GM23338 (cell line): Measurements from ENCODE around the gene NUDT16L1. TPM values are rescaled to one million over a fixed set of nuclear protein-coding genes. Genes with fewer than 3 reads are reported as not detected.

Experiments used
- ATAC-seq: fragments of 200-7000 bp; cut with Tn5 transposase; 3 replicates; pipeline ENCODE4 v1.9.1; 2020
- DNase-seq: peaks from one replicate; pipeline ENCODE4 v3.0.0-alpha.2; 2015; ENCODE audit warnings: low spot score
- H2AFZ ChIP-seq: fragments of 200-600 bp; sonication (generic); 2 replicates; pipeline ENCODE4 v1.8.0; 2016; ENCODE audit warnings: antibody characterized with exemption, mild to moderate bottlenecking, moderate library complexity
- H3F3A ChIP-seq: fragments of 200-600 bp; sonication (generic); replicated peaks from 2 replicates; pipeline ENCODE4 v1.8.0; 2017; ENCODE audit warnings: antibody characterized with exemption, mixed run types, low read depth
- H3K27ac ChIP-seq: fragments of 200-600 bp; sonication (generic); 2 replicates; pipeline ENCODE4 v1.6.1; 2016; ENCODE audit warnings: low read depth
- H3K27me3 ChIP-seq: fragments of 200-600 bp; sonication (generic); 2 replicates; pipeline ENCODE4 v1.8.0; 2016; ENCODE audit warnings: mild to moderate bottlenecking, mixed run types, moderate library complexity; ENCODE audit not compliant: insufficient read depth
- H3K36me3 ChIP-seq: fragments of 200-600 bp; sonication (generic); 2 replicates; pipeline ENCODE4 v1.8.0; 2016; ENCODE audit warnings: mild to moderate bottlenecking; ENCODE audit not compliant: insufficient read depth
- H3K4me1 ChIP-seq: fragments of 200-600 bp; sonication (generic); 2 replicates; pipeline ENCODE4 v1.8.0; 2016; ENCODE audit warnings: mild to moderate bottlenecking, moderate library complexity; ENCODE audit not compliant: insufficient read depth
- H3K4me2 ChIP-seq: fragments of 200-600 bp; sonication (generic); 2 replicates; pipeline ENCODE4 v1.7.1; 2017; ENCODE audit warnings: mixed run types
- H3K4me3 ChIP-seq: fragments of 200-600 bp; sonication (generic); 2 replicates; pipeline ENCODE4 v1.6.1; 2016; ENCODE audit warnings: mixed run types
- H3K79me2 ChIP-seq: fragments of 200-600 bp; sonication (generic); replicated peaks from 2 replicates; pipeline ENCODE4 v1.8.0; 2017; ENCODE audit warnings: mild to moderate bottlenecking; ENCODE audit not compliant: insufficient read depth
- H3K9me2 ChIP-seq: fragments of 200-600 bp; sonication (generic); 2 replicates; pipeline ENCODE4 v1.8.0; 2017; ENCODE audit not compliant: insufficient read depth
- H4K20me1 ChIP-seq: fragments of 200-600 bp; sonication (generic); replicated peaks from 2 replicates; pipeline ENCODE4 v1.8.0; 2017; ENCODE audit warnings: mild to moderate bottlenecking; ENCODE audit not compliant: insufficient read depth
- H3K27ac Mint-ChIP-seq: 2 replicates; pipeline ENCODE4 v1.8.0; 2020; ENCODE audit warnings: inconsistent platforms, mild to moderate bottlenecking, moderate library complexity, mixed read lengths
- H3K27me3 Mint-ChIP-seq: 3 replicates; pipeline ENCODE4 v1.8.0; 2022; ENCODE audit warnings: low read depth, mild to moderate bottlenecking, moderate library complexity, mixed read lengths, inconsistent platforms; ENCODE audit not compliant: insufficient read depth, poor library complexity
- H3K36me3 Mint-ChIP-seq: 3 replicates; pipeline ENCODE4 v1.8.0; 2021; ENCODE audit warnings: low read depth, mild to moderate bottlenecking, inconsistent platforms, moderate library complexity, mixed read lengths
- H3K4me1 Mint-ChIP-seq: 3 replicates; pipeline ENCODE4 v1.8.0; 2020; ENCODE audit warnings: mild to moderate bottlenecking, inconsistent platforms, mixed read lengths
- H3K4me3 Mint-ChIP-seq: 3 replicates; pipeline ENCODE4 v1.8.0; 2021; ENCODE audit warnings: moderate library complexity, mild to moderate bottlenecking, inconsistent platforms, mixed read lengths
- H3K9me3 Mint-ChIP-seq: 3 replicates; pipeline ENCODE4 v1.8.0; 2020; ENCODE audit warnings: moderate library complexity, mild to moderate bottlenecking, inconsistent platforms, mixed read lengths
- CREB1 ChIP-seq: fragments of 250-450 bp; sonication (Bioruptor Pico); IDR thresholded peaks from 2 replicates; pipeline ENCODE4 v1.5.0; 2020; ENCODE audit warnings: low read depth, mild to moderate bottlenecking, moderate library complexity
- EZH2 ChIP-seq: fragments of 200-600 bp; sonication (generic); IDR thresholded peaks from one replicate; pipeline ENCODE4 v1.8.0; 2017; ENCODE audit warnings: antibody characterized with exemption, mild to moderate bottlenecking, low read depth; ENCODE audit not compliant: unreplicated experiment
- EZH2phosphoT487 ChIP-seq: fragments of 200-600 bp; sonication (generic); IDR thresholded peaks from one replicate; pipeline ENCODE4 v1.8.1; 2018; ENCODE audit warnings: antibody characterized with exemption; ENCODE audit not compliant: unreplicated experiment
- JUNB ChIP-seq: IDR thresholded peaks from one replicate; pipeline ENCODE4 v1.6.1; 2016; ENCODE audit warnings: antibody characterized with exemption; ENCODE audit not compliant: unreplicated experiment
- STAT1 ChIP-seq: IDR thresholded peaks from one replicate; pipeline ENCODE4 v1.6.1; 2016; ENCODE audit warnings: antibody characterized with exemption; ENCODE audit not compliant: unreplicated experiment
- ZNF331 ChIP-seq: fragments of 250-450 bp; sonication (Bioruptor Pico); IDR thresholded peaks from 2 replicates; pipeline ENCODE4 v1.5.0; 2020; ENCODE audit warnings: low read depth, mild to moderate bottlenecking, moderate library complexity
- polyA plus RNA-seq: library from polyadenylated mRNA; unstranded; fragments of >200 nt; fragmentation: Nextera tagmentation; extraction: Ambion mirVana; gene quantifications from 2 replicates; pipeline ENCODE4 v1.2.1, GENCODE V29; 2016
- total RNA-seq: library from RNA; depleted of rRNA; stranded (reverse); fragments of >200 nt; shearing (Covaris generic); gene quantifications from 2 replicates; pipeline ENCODE4 v1.2.3, GENCODE V29; 2014
- TF ChIP-seq, protein P1 (sequence below): IDR thresholded peaks from 2 replicates; pipeline ENCODE4 v1.6.1; 2016; ENCODE audit warnings: antibody characterized with exemption
- TF ChIP-seq, protein P2 (sequence below): IDR thresholded peaks from one replicate; pipeline ENCODE4 v1.6.1; 2018; ENCODE audit warnings: antibody characterized with exemption; ENCODE audit not compliant: unreplicated experiment
- TF ChIP-seq, protein P3 (sequence below): fragments of 250-450 bp; sonication (Bioruptor Pico); IDR thresholded peaks from 2 replicates; pipeline ENCODE4 v1.5.0; 2020; ENCODE audit warnings: mild to moderate bottlenecking, moderate library complexity

Gene NUDT16L1
- total and polyA plus RNA-seq, 2 experiments from 2014 or later: 37.1 to 80.4 TPM

DNA sequence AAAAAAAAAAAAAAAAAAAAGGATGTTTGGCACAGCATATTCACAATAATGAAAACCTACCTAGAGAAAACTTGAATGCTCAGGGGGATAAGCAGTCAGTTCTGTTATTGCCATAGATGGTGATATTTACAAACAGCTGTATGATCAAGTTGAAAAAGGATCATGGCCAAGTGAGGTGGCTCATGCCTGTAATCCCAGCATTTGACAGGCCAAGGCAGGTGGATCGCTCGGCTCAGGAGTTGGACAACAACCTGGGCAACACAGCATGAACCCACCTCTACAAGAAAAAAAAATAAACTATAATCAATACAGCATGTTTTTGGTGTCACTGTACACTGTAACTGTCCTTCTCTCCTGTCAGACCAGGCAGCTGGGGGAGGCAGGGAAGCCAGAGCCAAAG, 21.6 kb downstream of the NUDT16L1 start (continued):
- TF ChIP-seq, protein P1, sequence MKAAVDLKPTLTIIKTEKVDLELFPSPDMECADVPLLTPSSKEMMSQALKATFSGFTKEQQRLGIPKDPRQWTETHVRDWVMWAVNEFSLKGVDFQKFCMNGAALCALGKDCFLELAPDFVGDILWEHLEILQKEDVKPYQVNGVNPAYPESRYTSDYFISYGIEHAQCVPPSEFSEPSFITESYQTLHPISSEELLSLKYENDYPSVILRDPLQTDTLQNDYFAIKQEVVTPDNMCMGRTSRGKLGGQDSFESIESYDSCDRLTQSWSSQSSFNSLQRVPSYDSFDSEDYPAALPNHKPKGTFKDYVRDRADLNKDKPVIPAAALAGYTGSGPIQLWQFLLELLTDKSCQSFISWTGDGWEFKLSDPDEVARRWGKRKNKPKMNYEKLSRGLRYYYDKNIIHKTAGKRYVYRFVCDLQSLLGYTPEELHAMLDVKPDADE: no peak
- TF ChIP-seq, protein P2, sequence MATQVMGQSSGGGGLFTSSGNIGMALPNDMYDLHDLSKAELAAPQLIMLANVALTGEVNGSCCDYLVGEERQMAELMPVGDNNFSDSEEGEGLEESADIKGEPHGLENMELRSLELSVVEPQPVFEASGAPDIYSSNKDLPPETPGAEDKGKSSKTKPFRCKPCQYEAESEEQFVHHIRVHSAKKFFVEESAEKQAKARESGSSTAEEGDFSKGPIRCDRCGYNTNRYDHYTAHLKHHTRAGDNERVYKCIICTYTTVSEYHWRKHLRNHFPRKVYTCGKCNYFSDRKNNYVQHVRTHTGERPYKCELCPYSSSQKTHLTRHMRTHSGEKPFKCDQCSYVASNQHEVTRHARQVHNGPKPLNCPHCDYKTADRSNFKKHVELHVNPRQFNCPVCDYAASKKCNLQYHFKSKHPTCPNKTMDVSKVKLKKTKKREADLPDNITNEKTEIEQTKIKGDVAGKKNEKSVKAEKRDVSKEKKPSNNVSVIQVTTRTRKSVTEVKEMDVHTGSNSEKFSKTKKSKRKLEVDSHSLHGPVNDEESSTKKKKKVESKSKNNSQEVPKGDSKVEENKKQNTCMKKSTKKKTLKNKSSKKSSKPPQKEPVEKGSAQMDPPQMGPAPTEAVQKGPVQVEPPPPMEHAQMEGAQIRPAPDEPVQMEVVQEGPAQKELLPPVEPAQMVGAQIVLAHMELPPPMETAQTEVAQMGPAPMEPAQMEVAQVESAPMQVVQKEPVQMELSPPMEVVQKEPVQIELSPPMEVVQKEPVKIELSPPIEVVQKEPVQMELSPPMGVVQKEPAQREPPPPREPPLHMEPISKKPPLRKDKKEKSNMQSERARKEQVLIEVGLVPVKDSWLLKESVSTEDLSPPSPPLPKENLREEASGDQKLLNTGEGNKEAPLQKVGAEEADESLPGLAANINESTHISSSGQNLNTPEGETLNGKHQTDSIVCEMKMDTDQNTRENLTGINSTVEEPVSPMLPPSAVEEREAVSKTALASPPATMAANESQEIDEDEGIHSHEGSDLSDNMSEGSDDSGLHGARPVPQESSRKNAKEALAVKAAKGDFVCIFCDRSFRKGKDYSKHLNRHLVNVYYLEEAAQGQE: no peak
- no peak for TF ChIP-seq STAT1
- TF ChIP-seq ZNF331: no peak

DNA sequence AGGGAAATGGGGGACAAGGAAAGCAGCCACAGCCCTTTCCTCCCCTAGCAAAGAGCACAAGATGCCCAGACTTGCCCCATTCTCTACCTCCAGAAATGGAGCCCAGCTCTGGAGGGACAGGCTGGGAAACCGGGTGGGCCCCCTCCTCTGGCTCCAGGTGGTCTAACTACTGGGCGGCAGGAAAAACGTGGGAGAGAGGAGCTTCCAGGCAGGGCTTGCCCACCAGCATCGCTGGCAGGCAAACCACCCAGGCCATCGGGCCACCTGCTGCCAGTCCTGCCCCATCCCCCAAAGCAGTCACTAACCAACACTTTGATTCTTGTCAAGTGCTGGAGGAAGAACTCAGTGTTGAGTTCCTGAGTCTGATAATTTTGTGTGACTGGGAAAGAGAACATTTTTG, 25.1 kb downstream of the NUDT16L1 start:
- Histone ChIP-seq H3K27me3 (no peaks in the 10 kb centered on the region), H2AFZ (no peak overlapping the region), H3K36me3 (no peaks in the 10 kb centered on the region; the same call in 1 of the 2 replicates), H4K20me1 (no peaks in the 10 kb centered on the region), H3K4me1 (peaks cover 26% of the 10 kb centered on the region), H3K9me2 (no peaks in the 10 kb centered on the region), H3K79me2 (peaks cover 5% of the 10 kb centered on the region), H3K4me2 (peak overlapping the region; percentile 58), H3K27ac (peak overlapping the region; percentile 87), H3F3A (peaks cover 9% of the 10 kb centered on the region), H3K4me3 (no peak overlapping the region)
- peaks cover 36% of the 10 kb centered on the region for H3K4me1 Mint-ChIP-seq
- peak overlapping the region; percentile 87 for H3K27ac Mint-ChIP-seq
- peaks cover 35% of the 10 kb centered on the region; the same call in 2 of the 3 replicates for H3K36me3 Mint-ChIP-seq
- H3K27me3 Mint-ChIP-seq: peaks cover 6% of the 10 kb centered on the region
- H3K9me3 Mint-ChIP-seq: no peaks in the 10 kb centered on the region
- no peak overlapping the region for H3K4me3 Mint-ChIP-seq
- DNase-seq: peak; percentile 38
- ATAC-seq: no peak; the same call in 2 of the 3 replicates
- TF ChIP-seq EZH2 (no peak), JUNB (no peak), STAT1 (no peak), ZNF331 (no peak), CREB1 (CRISPR knock-in tag) (no peak), EZH2phosphoT487 (no peak)
- TF ChIP-seq, protein P3, sequence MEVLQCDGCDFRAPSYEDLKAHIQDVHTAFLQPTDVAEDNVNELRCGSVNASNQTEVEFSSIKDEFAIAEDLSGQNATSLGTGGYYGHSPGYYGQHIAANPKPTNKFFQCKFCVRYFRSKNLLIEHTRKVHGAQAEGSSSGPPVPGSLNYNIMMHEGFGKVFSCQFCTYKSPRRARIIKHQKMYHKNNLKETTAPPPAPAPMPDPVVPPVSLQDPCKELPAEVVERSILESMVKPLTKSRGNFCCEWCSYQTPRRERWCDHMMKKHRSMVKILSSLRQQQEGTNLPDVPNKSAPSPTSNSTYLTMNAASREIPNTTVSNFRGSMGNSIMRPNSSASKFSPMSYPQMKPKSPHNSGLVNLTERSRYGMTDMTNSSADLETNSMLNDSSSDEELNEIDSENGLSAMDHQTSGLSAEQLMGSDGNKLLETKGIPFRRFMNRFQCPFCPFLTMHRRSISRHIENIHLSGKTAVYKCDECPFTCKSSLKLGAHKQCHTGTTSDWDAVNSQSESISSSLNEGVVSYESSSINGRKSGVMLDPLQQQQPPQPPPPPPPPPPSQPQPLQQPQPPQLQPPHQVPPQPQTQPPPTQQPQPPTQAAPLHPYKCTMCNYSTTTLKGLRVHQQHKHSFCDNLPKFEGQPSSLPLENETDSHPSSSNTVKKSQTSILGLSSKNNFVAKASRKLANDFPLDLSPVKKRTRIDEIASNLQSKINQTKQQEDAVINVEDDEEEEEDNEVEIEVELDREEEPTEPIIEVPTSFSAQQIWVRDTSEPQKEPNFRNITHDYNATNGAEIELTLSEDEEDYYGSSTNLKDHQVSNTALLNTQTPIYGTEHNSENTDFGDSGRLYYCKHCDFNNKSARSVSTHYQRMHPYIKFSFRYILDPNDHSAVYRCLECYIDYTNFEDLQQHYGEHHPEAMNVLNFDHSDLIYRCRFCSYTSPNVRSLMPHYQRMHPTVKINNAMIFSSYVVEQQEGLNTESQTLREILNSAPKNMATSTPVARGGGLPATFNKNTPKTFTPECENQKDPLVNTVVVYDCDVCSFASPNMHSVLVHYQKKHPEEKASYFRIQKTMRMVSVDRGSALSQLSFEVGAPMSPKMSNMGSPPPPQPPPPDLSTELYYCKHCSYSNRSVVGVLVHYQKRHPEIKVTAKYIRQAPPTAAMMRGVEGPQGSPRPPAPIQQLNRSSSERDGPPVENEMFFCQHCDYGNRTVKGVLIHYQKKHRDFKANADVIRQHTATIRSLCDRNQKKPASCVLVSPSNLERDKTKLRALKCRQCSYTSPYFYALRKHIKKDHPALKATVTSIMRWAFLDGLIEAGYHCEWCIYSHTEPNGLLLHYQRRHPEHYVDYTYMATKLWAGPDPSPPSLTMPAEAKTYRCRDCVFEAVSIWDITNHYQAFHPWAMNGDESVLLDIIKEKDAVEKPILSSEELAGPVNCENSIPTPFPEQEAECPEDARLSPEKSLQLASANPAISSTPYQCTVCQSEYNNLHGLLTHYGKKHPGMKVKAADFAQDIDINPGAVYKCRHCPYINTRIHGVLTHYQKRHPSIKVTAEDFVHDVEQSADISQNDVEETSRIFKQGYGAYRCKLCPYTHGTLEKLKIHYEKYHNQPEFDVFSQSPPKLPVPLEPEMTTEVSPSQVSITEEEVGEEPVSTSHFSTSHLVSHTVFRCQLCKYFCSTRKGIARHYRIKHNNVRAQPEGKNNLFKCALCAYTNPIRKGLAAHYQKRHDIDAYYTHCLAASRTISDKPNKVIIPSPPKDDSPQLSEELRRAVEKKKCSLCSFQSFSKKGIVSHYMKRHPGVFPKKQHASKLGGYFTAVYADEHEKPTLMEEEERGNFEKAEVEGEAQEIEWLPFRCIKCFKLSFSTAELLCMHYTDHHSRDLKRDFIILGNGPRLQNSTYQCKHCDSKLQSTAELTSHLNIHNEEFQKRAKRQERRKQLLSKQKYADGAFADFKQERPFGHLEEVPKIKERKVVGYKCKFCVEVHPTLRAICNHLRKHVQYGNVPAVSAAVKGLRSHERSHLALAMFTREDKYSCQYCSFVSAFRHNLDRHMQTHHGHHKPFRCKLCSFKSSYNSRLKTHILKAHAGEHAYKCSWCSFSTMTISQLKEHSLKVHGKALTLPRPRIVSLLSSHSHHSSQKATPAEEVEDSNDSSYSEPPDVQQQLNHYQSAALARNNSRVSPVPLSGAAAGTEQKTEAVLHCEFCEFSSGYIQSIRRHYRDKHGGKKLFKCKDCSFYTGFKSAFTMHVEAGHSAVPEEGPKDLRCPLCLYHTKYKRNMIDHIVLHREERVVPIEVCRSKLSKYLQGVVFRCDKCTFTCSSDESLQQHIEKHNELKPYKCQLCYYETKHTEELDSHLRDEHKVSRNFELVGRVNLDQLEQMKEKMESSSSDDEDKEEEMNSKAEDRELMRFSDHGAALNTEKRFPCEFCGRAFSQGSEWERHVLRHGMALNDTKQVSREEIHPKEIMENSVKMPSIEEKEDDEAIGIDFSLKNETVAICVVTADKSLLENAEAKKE (CRISPR knock-in tag): no peak
- TF ChIP-seq, protein P1: no peak
